Posterior vena cava (tissue), 2 donors: ENCODE measurements around the gene EEF1A2. TPM values are rescaled to one million over a fixed set of nuclear protein-coding genes. Genes with fewer than 3 reads are reported as not detected.
A peak's percentile ranks its signal among the peaks of the same experiment; 100 is the strongest.

Source experiments
- DNase-seq: peaks from one replicate; pipeline ENCODE4 v3.0.0-alpha.2; 2020; ENCODE audit warnings: low spot score
- intact Hi-C, 2 donors: fragments of 100-400 bp; cut with DNase I; formaldehyde crosslinking; loops; one replicate each; pipeline versions ENCODE4 v1.14.1 to v1.14.2; 2022 to 2023
- total RNA-seq, 2 donors: library from RNA; stranded (reverse); fragmentation: NEBNext Ultra II Directional; extraction: Animal tissue kit (Norgen Biotek cat#: 25700); gene quantifications; one replicate each; pipeline ENCODE4 v1.2.1, GENCODE V29; 2021
- donor health status: DM: yes; HTN: yes; CAD: no.
- donor health status: DM: yes; HTN: yes; CAD: no.

EEF1A2 gene
- total RNA-seq, 2 donors from 2014 or later: 0.42 to 2.6 TPM

DNA sequence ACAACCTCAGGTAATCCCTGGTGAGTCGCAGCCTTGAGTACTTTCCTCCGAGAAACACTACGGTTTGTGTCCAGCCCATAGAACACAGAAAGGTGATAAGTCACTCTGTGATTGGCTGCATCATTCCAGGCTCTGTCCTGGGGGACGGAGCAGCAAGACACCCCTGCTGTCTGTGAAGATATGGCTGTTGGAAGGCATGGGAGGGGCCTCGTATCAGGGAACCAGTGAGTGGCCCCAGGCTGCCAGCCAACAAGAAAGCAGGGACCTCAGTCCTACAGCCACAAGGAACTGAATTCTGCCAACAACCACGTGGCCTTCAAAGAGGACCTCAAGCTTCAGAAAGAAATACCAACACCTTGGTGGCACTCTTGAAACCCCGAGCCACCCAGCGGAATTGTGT is 6.4 kb upstream of the EEF1A2 start:
- no peak for DNase-seq
- intact Hi-C loops: no loop called here

DNA sequence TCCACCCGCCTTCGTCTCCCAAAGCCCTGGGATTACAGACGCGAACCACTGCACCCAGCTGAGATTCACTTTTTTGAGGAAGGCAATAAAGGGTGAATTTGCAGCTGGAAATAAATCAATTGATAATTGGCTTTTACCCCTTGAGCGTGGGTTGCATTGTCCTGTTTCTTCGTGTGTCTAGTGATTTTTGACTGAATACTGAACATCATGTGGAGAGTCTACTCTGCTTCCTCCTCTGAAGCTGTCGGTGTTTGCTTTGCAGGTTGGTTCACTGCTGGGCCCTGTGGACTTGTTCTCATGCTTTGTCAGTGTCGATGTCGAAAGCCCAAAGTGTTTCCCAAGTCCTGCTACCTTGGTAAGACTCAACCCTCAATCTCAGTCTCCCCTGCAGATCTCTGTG is 5.8 kb upstream of the EEF1A2 start:
- intact Hi-C loops: no loop called here
- no peak for DNase-seq

DNA sequence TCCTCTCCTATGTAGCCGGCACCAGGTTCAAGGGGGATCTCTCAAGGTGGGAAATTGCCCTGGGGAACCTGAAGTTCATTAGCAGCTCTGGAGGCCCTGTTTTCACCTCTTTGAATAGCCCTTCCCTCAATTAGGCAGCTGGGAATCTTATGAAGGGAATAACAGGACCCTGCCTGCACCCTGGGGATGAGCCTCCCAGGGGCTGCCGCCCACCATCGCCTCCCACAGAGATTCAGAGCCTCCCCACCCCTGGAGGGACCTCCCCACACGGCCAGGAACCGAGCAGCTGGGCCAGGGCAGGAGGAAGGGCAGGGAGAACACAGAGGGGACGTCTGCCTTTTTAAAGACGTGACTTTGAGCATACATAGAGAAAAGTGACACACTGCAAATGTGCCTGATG is 4.6 kb upstream of the EEF1A2 start:
- intact Hi-C loops: loop anchor here in 1 of 2 donors (1.0 kb wide), 1 partner anchor 36 kb away; no protein-coding TSS in a partner anchor
- DNase-seq: no peak

DNA sequence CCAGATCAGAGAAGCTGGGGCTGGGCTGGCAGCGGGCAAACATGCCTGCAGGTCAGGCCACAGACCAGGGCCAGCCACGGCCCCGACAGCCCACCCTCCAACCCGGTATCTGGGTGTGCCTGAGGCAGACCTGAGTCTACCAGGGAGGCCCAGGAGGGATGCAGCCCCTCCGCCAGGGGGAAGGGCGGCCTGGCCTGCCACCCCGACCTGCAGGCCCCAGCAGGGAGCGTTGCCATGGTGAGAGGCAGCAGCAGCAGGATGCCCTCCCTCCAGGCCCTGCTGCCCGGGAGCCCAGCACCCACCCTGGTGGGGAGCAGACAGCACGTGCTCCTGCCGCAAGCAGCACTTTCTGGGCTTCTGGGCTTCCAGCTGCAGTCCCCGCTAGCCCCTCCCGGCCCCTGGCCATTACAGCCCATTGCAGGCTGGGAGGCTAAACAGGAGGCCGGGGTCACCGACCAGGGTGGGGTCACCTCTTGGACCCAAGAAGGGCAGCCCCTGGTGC is 3.8 kb upstream of the EEF1A2 start:
- intact Hi-C loops: loop anchor here in 1 of 2 donors (1.0 kb wide), 2 partner anchors 35 to 188 kb away; no protein-coding TSS in a partner anchor
- DNase-seq: peak; percentile 75

DNA sequence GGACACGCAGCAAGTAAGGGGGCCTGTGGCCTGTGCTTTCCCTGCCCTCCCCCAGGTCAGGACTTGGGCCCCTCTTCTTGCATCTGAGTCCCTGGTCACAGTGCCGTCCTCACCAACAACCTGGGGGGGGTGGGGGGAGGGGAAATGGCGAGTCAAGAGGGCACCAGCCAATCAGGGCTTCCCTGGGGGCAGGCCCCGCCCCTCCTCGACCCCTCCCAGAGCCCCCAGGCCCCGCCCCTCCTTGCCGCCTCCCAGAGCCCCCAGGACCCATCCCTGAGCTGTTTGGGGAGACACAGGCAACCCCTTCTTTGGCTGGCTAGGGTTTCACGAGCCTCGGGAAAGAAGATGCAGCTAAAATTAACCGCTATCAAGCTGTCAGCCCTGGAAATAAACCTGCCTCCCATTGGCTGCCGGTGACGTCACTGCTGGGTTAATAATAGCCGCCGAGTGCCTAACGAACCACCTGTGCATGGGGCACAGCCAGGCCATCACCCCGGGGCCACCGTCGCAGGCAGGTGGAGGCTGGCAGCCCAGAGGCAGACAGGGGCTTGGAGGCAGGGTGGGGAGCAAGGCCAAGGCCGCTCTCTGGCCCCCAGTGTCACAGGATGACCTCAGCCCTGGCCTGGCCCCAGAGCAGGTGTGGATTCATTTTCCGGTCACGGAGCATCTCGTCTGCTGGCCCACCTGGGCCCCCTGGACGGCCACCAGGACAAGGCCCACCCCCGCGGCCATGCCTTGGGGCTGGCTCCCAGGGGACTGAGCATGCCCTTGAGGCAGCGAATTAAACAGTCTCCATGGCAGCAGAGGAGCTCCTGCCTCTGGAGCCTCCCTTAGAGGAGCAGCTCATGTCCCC is 3.2 kb upstream of the EEF1A2 start:
- peak; percentile 70 for DNase-seq
- intact Hi-C loops: loop anchor here in 1 of 2 donors (1.0 kb wide), 1 partner anchor 188 kb away; no protein-coding TSS in a partner anchor

DNA sequence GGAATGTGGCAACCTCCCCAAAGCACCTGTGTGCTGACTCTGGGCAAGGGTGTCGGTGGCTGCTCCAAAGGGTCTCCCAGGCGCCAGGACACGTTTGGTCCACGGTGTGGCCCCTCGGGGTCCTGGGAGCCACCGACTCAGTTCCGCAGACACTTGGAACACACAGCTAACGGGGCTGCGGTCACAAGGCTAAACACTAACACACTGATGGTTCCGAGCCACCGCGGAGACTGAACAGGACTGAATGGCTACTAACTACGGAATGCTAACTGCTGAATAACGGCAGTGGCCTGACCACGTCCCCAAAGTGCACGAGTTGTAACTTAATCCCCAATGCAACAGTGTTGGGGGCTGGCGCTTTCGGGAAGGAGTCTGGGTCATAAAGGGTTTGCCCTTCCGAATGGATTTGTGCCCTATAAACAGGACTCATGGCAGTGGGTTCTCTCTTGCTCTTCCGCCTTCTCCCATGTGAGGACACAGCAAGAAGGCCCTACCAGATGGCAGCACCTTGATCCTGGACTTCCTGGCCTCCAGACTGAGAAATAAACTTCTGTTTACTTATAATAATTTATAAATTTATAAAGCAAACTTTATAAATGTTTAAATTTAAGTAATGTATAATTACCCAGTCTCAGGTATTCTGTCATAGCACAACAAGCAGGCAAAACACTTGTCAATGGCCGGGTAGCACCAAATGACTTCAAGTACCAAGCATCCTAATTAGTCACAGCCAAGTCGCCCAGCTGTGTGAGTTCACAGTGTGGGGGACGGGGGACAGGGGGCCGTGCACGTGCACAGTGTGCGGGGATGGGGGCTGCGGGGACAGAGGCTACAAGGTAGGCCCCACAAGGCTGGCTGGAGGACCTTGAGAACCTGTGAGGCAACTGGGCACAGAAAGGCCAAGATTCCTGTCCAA is 2.3 kb upstream of the EEF1A2 start:
- DNase-seq: no peak
- intact Hi-C loops: no loop called here

DNA sequence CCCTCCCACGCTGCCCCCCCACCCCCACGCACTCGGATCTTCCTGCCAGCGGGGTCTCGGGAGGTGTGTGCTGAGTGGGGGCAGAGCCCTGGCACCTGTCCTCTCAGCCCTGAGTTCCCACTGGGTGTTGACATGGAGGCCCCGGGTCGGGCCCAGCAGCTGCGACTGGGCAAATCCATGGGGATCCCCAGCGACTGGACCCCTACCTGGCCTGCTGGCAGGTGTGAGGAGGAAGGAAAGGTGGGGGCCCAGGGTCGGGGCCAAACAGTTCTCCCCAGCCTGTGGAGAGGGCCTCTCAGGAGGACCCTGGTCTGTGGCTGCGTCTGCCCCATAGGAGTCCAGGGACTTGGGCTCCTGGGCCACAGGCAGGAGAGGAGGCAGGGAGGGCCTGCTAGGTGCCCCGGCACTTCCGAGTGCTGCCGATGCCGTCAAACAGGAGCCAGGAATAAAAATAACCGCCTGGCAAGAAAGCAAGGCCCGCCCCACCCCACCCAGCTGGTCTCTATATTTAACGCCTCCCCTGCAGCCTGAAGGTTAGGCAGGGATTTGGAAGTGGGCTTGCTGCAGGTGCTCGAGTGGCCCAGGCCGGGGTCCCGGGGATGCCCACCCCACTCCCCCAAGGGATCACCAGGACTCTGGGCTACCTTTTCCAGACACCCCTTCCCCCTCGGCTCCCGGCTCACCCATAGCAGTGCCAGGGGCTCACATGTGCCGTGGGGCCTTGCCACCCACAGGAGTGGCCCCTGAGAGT is 1.4 kb upstream of the EEF1A2 start:
- intact Hi-C loops: no loop called here
- no peak for DNase-seq

DNA sequence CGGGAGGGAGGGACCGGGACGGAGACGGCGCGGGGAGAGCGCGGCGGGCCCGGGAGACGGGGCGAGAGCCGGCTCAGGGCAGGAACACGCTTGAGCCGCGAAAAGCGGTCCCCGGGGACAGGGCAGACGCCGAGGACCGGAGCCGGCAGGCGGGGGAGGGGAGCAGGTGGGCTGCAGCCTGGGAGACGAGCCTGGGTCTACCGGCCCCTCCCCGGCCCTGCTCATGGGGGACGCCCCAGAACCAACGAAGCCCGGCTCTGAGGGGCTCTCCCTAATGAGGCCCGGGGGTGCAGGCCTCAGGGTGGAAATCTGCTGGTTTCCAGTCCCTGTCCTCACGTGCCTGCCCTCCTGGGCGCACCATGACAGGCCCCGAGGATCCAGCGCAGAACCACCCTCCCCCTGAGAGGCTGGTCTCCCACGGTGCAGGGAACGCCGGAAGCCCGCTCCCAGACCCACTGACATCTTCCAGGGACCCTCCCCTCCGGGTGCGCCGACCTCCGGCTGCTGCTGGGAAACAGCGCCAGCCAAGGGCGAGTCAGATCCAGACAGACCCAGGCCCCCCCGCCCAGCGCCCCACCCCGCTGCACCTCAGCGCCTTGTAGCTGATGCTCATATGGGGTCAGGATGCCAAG is 571 bp upstream of the EEF1A2 start:
- intact Hi-C loops: no loop called here
- no peak for DNase-seq

DNA sequence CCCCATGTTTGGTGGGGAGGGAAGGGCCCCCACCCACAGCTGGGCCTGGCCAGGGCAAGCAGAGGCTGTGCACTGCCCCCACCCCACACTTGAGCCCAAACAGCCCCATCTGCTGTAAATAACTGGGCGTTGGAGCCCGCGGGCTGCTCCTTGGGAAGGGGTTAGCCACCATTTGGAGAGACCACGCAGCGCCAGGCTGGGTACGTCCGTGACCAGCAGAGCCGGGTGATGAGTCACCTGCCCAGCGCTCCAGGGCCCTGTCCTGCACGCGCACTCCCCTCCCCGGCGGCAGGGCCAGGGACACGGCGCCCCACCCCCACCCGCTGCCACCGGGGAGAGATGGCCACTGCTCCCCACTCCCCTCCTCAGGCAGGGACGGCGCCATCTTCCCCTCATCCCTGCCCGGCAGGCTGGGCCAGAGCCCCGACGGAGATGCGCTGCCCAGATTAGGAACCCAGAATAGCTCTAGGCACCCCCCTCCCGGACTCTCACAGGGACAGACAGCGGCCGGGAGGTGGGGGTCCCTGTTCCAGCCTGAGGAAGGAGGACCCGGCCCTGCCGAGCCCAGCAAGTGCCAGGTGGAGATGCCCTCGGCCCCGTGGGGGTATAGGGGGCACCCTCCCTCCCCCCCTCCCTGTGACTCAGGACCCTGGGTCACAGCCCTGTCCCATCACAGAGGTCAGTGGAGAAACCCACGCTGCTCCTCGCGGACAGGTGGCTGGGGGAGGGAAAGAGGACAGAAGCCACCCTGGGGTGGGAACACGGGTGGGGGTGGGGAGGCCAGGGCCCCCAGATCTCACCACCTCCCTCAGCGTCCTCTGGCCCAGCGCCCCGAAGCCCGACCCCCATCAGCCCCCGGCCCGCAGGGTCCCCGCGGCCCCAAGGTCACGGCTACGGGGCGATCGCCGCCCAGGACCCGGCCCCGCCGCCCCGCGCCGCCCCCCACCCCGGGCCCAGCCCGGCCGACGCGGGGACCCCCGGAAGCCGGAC is 642 bp downstream of the EEF1A2 start:
- intact Hi-C loops: no loop called here
- DNase-seq: no peak

DNA sequence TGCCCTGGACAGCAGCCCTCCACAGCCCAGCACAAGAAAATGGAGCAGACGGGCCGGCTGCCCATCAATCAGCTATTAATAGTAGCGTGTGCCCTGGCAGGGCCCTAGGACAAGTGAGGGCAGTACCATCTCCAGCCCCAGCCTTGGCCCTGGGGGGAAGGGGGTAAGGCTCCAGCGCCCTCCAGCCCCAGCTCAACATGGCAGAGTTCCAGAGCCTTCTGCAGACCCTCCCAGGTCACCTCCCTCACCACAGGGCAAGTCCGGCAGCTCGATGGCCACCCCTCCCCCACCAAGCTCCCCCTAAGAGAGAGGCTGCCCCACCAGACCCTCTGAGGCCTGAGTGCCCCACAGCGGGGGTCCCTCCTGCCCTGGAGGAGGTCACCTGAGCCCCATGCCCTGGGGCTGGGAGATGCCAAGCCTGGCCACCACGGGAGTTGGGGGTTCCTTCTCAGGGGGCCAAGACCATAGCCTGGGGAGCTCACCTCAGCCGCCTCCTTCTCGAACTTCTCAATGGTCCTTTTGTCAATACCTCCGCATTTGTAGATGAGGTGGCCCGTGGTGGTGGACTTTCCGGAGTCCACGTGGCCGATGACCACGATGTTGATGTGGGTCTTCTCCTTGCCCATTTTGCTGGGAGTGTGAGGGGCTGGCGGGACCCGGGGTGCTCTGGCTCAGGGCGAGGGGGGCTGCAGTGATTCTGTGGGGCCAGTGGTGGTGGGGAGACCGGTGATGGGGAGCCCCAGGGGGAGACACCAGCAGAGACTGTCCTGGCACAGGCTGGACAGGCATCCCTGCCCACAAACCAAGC is 1.5 kb downstream of the EEF1A2 start:
- intact Hi-C loops: no loop called here
- no peak for DNase-seq

DNA sequence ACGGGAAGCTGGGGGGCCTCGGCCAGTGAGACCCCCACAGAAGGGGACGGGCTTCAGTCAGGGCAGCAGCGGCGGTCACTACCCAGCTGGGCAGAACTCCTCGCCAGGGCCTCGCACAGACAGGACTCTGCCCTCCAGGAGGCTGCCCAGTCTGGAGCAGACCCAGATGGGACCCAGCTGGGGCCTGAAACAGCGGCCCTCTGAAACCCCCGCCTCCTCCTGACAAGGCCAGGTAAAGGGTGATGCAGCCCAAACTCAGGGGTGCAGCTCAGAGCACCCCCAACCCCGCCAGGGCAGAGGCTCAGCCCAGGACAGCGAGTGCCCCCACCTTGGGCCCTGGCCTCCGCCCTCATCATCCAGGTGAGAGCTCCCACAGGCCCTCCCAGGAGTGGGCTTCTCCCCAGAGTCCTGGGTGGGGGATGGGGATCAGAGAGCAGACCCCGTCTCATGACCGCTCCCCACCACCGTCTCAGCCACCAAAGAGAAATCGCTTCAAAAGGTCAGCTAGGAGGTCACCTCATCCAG is 2.2 kb downstream of the EEF1A2 start:
- intact Hi-C loops: no loop called here
- DNase-seq: no peak

DNA sequence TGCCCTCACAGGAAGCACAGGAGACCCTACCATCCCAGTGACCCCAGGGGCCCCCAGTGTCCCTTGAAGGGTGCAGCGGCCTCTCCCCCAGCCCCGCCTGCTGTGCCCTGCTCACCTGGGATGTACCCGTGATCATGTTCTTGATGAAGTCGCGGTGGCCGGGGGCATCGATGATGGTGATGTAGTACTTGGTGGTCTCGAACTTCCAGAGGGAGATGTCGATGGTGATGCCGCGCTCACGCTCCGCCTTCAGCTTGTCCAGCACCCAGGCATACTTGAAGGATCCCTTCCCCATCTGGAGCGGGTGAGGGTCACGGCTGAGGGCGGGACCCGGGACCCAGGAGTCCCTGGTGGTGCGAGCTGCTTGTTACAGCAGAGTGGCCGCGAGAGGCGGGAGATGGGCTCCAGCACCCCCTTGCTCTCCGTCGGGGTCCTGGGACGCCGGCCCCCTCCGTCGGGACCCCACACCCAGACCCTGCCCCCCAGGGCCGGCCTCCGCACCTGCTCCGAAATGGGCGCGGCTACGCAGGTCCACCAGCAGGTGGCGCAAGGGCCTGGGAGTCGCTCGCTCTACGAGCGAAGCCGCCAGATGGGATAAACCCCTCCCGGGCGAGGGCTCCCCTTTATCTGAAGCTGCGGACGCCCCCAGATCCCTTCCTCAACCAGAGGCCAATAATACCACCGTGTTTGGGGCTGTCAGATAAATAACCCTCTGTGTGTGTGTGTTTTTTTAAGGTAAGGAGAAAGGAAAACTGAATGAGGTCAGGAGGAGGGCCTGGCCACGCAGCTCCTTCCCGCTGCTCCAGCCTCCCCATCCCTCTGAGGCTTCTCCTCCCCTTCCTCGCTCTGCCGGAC is 2.9 kb downstream of the EEF1A2 start:
- no peak for DNase-seq
- intact Hi-C loops: no loop called here

DNA sequence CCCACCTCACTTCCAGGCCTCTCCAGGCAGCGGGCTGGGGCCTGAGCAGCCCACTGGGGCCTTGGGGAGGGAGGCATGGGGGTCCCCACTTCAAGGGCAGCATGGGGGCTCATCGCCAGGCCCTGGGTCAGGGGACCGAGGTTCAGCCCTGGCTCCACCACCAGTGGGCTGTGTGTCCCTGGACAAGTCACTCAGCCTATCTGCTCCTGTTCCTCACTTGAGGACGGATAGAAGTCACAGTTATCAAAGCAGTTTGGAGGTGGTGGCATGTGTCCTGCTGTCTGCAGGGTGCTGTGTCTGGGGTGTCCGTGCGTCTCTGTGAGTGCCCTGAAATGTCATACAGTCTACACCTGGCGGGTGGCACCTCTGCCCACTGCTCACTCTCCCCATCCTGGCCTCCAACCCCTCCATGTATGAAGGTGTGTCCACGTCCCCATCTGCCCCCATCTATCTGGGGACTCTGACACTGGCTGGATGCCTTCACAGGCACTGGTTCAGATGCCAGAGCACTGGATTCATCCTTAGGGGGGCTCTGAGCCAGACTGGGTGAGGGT is 3.6 kb downstream of the EEF1A2 start:
- DNase-seq: no peak

DNA sequence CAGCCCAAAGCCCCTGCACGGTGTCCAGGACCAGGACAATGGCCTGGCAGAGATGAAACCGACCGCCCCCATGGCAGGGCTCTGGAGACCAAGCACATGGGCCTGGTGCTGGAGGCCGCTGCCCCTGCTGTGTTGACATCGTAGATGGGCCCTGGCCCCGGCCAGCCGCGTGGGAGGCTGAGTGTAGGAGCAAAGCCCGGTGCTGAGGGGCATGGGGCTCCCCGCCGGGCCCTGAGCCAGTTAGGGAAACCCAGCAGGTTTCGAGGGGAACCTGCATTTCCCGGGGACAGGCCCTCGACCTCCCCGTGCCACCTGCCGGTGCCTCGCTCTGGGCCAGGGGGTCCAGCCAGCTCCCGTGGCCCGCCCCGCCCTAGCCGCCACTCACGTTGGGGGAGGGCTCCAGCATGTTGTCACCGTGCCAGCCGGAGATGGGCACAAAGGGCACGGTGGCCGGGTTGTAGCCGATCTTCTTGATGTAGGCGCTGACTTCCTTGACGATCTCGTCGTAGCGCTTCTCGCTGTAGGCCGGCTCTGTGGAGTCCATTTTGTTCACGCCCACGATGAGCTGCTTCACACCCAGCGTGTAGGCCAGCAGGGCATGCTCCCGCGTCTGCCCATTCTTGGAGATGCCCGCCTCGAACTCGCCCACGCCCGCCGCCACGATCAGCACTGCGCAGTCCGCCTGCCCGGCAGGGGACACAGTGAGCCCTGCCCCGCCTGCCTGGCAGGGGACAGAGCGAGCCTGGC is 4.3 kb downstream of the EEF1A2 start:
- DNase-seq: no peak
- intact Hi-C loops: no loop called here

More for the DNA sequence above, 3.6 kb downstream of the EEF1A2 start:
- intact Hi-C loops: no loop called here

DNA sequence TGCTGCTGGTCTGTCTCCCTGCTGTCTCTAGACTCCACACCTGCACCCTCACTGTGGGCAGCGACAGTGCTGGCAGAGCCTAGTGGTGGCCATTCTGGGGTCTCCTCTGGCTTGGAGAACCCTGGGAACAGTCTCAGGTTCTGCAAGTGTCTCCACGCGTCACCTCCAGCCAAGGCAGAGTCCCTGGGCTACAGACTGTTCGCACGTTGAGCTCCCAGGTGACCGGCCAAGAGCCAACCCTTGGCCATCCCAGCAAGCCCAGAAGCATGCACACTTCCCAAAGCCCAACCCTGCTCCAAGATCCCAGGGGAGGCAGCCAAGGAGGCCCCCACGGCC is 4.8 kb downstream of the EEF1A2 start:
- intact Hi-C loops: no loop called here

More for the DNA sequence above, 4.8 kb downstream of the EEF1A2 start:
- no peak for DNase-seq
